HG02588 (cell line): Measurements from ENCODE around the gene SCN1A.
"Not testable (repeated sequence)": the region's sequence is repeated elsewhere in the genome, so short reads cannot be mapped to it uniquely, and the experiment has no call there.

Source experiments
- ATAC-seq: cut with Tn5 transposase; IDR thresholded peaks from one replicate; pipeline ENCODE4 v1.9.1; 2021; ENCODE audit warnings: mild to moderate bottlenecking, moderate library complexity; ENCODE audit not compliant: unreplicated experiment

SCN1A gene

GRCh38 chr2:165989851-165990250, 138.0 kb downstream of the SCN1A start:
- ATAC-seq, result no peak

GRCh38 chr2:165985120-165985519, 142.7 kb downstream of the SCN1A start:
- no peak for ATAC-seq

- ATAC-seq, result not testable (repeated sequence)
These were observed 155.7 kb downstream of the SCN1A start for GRCh38 chr2:165972161-165972560.

GRCh38 chr2:165970663-165971062, 157.2 kb downstream of the SCN1A start:
- ATAC-seq, result no peak

GRCh38 chr2:165969227-165969626, 158.6 kb downstream of the SCN1A start:
- no peak for ATAC-seq

GRCh38 chr2:165967746-165968145, 160.1 kb downstream of the SCN1A start:
- no peak for ATAC-seq

- no peak for ATAC-seq
These were observed 166.0 kb downstream of the SCN1A start for GRCh38 chr2:165961818-165962217.

- ATAC-seq, result no peak
These were observed 168.4 kb downstream of the SCN1A start for GRCh38 chr2:165959371-165959770.

GRCh38 chr2:165958313-165958960, 169.4 kb downstream of the SCN1A start:
- ATAC-seq, result no peak

GRCh38 chr2:165957030-165957675, 170.7 kb downstream of the SCN1A start:
- ATAC-seq, result no peak

GRCh38 chr2:165953655-165954606, 173.9 kb downstream of the SCN1A start, which contains the start of gene TTC21B:
Gene TTC21B (minus strand): TSS chr2:165953776. CDS start chr2:165953705, 71 bp downstream.
- peak; percentile 96 for ATAC-seq

GRCh38 chr2:165953306-165953654, 174.5 kb downstream of the SCN1A start:
- ATAC-seq, result peak; percentile 31

- ATAC-seq, result no peak
These were observed 175.0 kb downstream of the SCN1A start for GRCh38 chr2:165952741-165953211.

GRCh38 chr2:165952085-165952484, 175.7 kb downstream of the SCN1A start:
- no peak for ATAC-seq

GRCh38 chr2:165950438-165950837, 177.4 kb downstream of the SCN1A start:
- no peak for ATAC-seq

- no peak for ATAC-seq
These were observed 186.0 kb downstream of the SCN1A start for GRCh38 chr2:165941827-165942226.

GRCh38 chr2:165938237-165938636, 189.6 kb downstream of the SCN1A start:
- ATAC-seq, result no peak
